DOHH2 (cell line): Measurements from ENCODE around the gene TYW3.

Source experiments
- H3F3A ChIP-seq: fragments of 200-600 bp; sonication (generic), shearing (Covaris generic); 2 replicates; pipeline ENCODE4 v1.6.0; 2016; ENCODE audit warnings: antibody characterized with exemption, mild to moderate bottlenecking; ENCODE audit not compliant: control insufficient read depth, insufficient read depth
- H3K27ac ChIP-seq: fragments of 200-600 bp; sonication (generic); 2 replicates; pipeline ENCODE4 v1.5.1; 2014; ENCODE audit warnings: low read depth, mild to moderate bottlenecking, low read length, moderate library complexity
- H3K27me3 ChIP-seq: fragments of 200-600 bp; sonication (generic); 2 replicates; pipeline ENCODE4 v1.6.1; 2014; ENCODE audit warnings: mild to moderate bottlenecking, low read length, mixed read lengths; ENCODE audit not compliant: control insufficient read depth
- H3K36me3 ChIP-seq: fragments of 200-600 bp; sonication (generic); 2 replicates; pipeline ENCODE4 v1.6.1; 2014; ENCODE audit warnings: mild to moderate bottlenecking, low read length, moderate library complexity, mixed read lengths; ENCODE audit not compliant: control insufficient read depth
- H3K4me1 ChIP-seq: fragments of 200-600 bp; sonication (generic); 2 replicates; pipeline ENCODE4 v1.6.1; 2014; ENCODE audit warnings: mild to moderate bottlenecking, low read length, mixed read lengths; ENCODE audit not compliant: control insufficient read depth
- H3K4me2 ChIP-seq: fragments of 200-600 bp; sonication (generic); 2 replicates; pipeline ENCODE4 v1.6.0; 2014; ENCODE audit warnings: mild to moderate bottlenecking, low read length, moderate library complexity
- H3K4me3 ChIP-seq: fragments of 200-600 bp; sonication (generic); 2 replicates; pipeline ENCODE4 v1.5.1; 2014; ENCODE audit warnings: mild to moderate bottlenecking, low read length, mixed read lengths
- H3K79me2 ChIP-seq: fragments of 200-600 bp; sonication (generic); 2 replicates; pipeline ENCODE4 v1.6.1; 2014; ENCODE audit warnings: mild to moderate bottlenecking, low read length, mixed read lengths; ENCODE audit not compliant: control insufficient read depth
- H3K9me2 ChIP-seq: fragments of 200-600 bp; sonication (generic); replicated peaks from 2 replicates; pipeline ENCODE4 v1.6.1; 2014; ENCODE audit warnings: mild to moderate bottlenecking, low read length, mixed read lengths; ENCODE audit not compliant: control insufficient read depth
- H3K9me3 ChIP-seq: fragments of 200-600 bp; sonication (generic); 2 replicates; pipeline ENCODE4 v1.6.1; 2014; ENCODE audit warnings: antibody characterized with exemption, low read length, mixed read lengths; ENCODE audit not compliant: control insufficient read depth, insufficient read depth
- H4K20me1 ChIP-seq: fragments of 200-600 bp; sonication (generic); 2 replicates; pipeline ENCODE4 v1.6.0; 2014; ENCODE audit warnings: low read depth, mild to moderate bottlenecking, antibody characterized with exemption, low read length, moderate library complexity; ENCODE audit not compliant: control insufficient read depth, insufficient read depth
- EZH2phosphoT487 ChIP-seq: fragments of 200-600 bp; sonication (generic); IDR thresholded peaks from 2 replicates; pipeline ENCODE4 v1.6.1; 2017; ENCODE audit warnings: borderline replicate concordance, mild to moderate bottlenecking, antibody characterized with exemption, low read length, moderate library complexity, mixed read lengths
- TF ChIP-seq, protein P1 (sequence below): fragments of 200-600 bp; sonication (generic); IDR thresholded peaks from one replicate; pipeline ENCODE4 v1.5.1; 2014; ENCODE audit warnings: antibody characterized with exemption, mild to moderate bottlenecking, low read depth, low read length; ENCODE audit not compliant: poor library complexity, severe bottlenecking

The TYW3 gene

DNA sequence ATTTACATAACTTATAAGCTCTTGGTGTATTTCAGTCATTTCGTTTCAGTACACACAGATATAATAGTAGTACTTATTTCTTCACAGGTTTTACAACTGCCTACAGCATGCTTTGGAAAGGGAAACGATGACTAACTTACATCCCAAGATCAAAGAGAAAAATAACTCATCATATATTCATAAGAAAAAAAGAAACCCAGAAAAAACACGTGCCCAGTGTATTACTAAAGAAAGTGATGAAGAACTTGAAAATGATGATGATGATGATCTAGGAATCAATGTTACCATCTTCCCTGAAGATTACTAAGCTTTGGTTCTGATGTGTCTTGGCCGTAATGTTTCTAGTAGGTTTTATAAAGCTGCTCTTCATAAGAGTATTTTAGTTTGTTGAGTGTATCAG lies 30.9 kb downstream of the TYW3 start:
- H3K4me2 ChIP-seq: no peak overlapping the region

DNA sequence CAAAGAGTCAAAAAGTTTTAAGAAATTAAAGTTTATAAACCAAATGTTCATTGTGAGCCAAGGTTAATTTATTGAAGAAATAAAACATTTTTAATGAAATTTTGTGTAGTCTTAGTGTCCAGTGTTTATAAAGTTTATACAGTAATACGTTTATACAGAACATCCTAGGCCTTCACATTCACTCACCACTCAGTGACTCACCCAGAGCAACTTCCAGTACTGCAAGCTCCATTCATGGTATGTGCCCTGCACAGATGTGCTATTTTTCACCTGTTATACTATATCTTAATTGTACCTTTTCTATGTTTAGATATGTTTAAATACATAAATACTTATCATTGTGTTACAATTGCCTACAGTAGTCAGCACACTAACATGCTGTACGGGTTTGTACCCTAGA lies 33.6 kb downstream of the TYW3 start:
- no peaks in the 10 kb centered on the region for H3K9me3 ChIP-seq

More for the DNA sequence above, 30.9 kb downstream of the TYW3 start:
- no peak for TF ChIP-seq EZH2phosphoT487
- TF ChIP-seq, protein P1, sequence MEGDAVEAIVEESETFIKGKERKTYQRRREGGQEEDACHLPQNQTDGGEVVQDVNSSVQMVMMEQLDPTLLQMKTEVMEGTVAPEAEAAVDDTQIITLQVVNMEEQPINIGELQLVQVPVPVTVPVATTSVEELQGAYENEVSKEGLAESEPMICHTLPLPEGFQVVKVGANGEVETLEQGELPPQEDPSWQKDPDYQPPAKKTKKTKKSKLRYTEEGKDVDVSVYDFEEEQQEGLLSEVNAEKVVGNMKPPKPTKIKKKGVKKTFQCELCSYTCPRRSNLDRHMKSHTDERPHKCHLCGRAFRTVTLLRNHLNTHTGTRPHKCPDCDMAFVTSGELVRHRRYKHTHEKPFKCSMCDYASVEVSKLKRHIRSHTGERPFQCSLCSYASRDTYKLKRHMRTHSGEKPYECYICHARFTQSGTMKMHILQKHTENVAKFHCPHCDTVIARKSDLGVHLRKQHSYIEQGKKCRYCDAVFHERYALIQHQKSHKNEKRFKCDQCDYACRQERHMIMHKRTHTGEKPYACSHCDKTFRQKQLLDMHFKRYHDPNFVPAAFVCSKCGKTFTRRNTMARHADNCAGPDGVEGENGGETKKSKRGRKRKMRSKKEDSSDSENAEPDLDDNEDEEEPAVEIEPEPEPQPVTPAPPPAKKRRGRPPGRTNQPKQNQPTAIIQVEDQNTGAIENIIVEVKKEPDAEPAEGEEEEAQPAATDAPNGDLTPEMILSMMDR: no peak
- no peaks in the 10 kb centered on the region for H3K4me1 ChIP-seq
- H3K27me3 ChIP-seq: no peaks in the 10 kb centered on the region
- no peak overlapping the region for H3K27ac ChIP-seq
- H3F3A ChIP-seq: 0 out of 2 replicates have a peak, but pooled peaks cover 5% of the 10 kb centered on the region
- H3K36me3 ChIP-seq: peaks cover 51% of the 10 kb centered on the region
- no peaks in the 10 kb centered on the region for H3K79me2 ChIP-seq
- no peaks in the 10 kb centered on the region for H4K20me1 ChIP-seq
- no peaks in the 10 kb centered on the region for H3K9me2 ChIP-seq
- no peaks in the 10 kb centered on the region for H3K9me3 ChIP-seq
- H3K4me3 ChIP-seq: no peak overlapping the region

GRCh38 chr1:74767490-74767889 lies 34.5 kb downstream of the TYW3 start:
- Histone ChIP-seq H3F3A (0 out of 2 replicates have a peak, but pooled peaks cover 5% of the 10 kb centered on the region), H3K36me3 (peaks cover 19% of the 10 kb centered on the region), H3K9me2 (no peaks in the 10 kb centered on the region), H3K27ac (no peak overlapping the region), H3K4me1 (no peaks in the 10 kb centered on the region), H3K4me3 (no peak overlapping the region), H3K9me3 (no peaks in the 10 kb centered on the region), H4K20me1 (no peaks in the 10 kb centered on the region), H3K4me2 (no peak overlapping the region), H3K79me2 (no peaks in the 10 kb centered on the region), H3K27me3 (no peaks in the 10 kb centered on the region)
- TF ChIP-seq, protein P1: peak; percentile 42
- no peak for TF ChIP-seq EZH2phosphoT487

More for the DNA sequence above, 33.6 kb downstream of the TYW3 start:
- H3F3A ChIP-seq: 0 out of 2 replicates have a peak, but pooled peaks cover 5% of the 10 kb centered on the region
- H3K4me1 ChIP-seq: no peaks in the 10 kb centered on the region
- H3K4me2 ChIP-seq: no peak overlapping the region
- H3K27ac ChIP-seq: no peak overlapping the region
- no peak overlapping the region for H3K4me3 ChIP-seq
- no peaks in the 10 kb centered on the region for H3K27me3 ChIP-seq
- H4K20me1 ChIP-seq: no peaks in the 10 kb centered on the region
- peaks cover 28% of the 10 kb centered on the region for H3K36me3 ChIP-seq
- TF ChIP-seq, protein P1: no peak
- no peak for TF ChIP-seq EZH2phosphoT487
- no peaks in the 10 kb centered on the region for H3K9me2 ChIP-seq
- no peaks in the 10 kb centered on the region for H3K79me2 ChIP-seq
